Activated naive CD8-positive, alpha-beta T cell treated with anti-CD3 and anti-CD28 coated beads, Interleukin-2, amount 50 U/mL, for 24 hours (primary cell): ENCODE measurements around the gene FBXO34.

Experiments
- ATAC-seq: fragments of 150-1000 bp; cut with Tn5 transposase; one replicate; pipeline ENCODE4 v1.10.0; 2021
- DNase-seq: peaks from one replicate; pipeline ENCODE4 v3.0.0; 2021
- H3K27ac Mint-ChIP-seq: one replicate; pipeline ENCODE4 v1.8.0; 2021; ENCODE audit warnings: mild to moderate bottlenecking, mixed read lengths
- H3K27me3 Mint-ChIP-seq: one replicate; pipeline ENCODE4 v1.8.0; 2021; ENCODE audit warnings: mixed read lengths
- H3K36me3 Mint-ChIP-seq: one replicate; pipeline ENCODE4 v1.8.0; 2021; ENCODE audit warnings: low read depth, mixed read lengths
- H3K4me1 Mint-ChIP-seq: one replicate; pipeline ENCODE4 v1.8.0; 2021; ENCODE audit warnings: mixed read lengths
- H3K4me3 Mint-ChIP-seq: one replicate; pipeline ENCODE4 v1.8.0; 2021; ENCODE audit warnings: mild to moderate bottlenecking, moderate library complexity, mixed read lengths
- H3K9me3 Mint-ChIP-seq: one replicate; pipeline ENCODE4 v1.8.0; 2021; ENCODE audit warnings: mixed read lengths

Gene FBXO34, protein sequence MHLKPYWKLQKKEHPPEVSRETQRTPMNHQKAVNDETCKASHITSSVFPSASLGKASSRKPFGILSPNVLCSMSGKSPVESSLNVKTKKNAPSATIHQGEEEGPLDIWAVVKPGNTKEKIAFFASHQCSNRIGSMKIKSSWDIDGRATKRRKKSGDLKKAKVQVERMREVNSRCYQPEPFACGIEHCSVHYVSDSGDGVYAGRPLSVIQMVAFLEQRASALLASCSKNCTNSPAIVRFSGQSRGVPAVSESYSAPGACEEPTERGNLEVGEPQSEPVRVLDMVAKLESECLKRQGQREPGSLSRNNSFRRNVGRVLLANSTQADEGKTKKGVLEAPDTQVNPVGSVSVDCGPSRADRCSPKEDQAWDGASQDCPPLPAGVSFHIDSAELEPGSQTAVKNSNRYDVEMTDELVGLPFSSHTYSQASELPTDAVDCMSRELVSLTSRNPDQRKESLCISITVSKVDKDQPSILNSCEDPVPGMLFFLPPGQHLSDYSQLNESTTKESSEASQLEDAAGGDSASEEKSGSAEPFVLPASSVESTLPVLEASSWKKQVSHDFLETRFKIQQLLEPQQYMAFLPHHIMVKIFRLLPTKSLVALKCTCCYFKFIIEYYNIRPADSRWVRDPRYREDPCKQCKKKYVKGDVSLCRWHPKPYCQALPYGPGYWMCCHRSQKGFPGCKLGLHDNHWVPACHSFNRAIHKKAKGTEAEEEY

DNA sequence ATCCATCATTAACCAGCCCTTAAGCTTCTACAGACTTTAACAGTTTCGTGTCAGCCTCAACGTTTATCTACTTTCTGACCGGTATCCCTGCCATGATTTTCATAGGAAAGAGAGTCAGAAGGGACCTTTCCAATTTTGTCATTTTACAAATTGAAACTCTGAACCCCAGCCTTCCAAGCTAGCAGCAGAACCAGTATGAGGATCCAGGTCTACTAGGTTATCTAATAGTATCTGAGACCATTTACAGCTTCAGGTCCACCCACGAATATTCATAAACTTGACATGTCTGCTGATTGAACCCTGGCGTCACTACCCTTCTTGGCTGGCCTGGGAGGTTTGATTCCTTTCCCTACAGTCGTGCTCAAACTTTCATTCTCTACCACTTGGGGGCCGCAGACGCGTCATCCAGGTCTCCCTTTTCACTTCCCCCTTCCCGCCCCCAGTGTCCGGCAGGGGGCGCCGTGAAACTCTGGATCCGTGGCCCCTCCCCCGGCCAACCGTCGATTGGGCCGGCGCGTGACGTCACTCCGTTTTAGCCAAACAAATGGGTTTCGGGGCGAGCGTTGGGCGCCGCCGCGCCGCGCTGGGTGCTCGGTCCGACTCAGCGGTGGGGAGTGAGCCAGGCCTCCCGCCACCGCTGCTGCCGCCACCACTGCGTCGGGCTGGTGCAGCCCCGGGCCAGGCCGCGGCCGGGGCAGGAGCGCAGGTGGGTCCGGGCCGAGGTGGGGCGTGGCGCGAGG lies at the start of gene FBXO34:
Gene FBXO34, plus strand, starts transcription at position 590 of the 740 bp plus-strand sequence. CDS start 78,970 bp downstream, outside the sequence.
- Mint-ChIP-seq H3K36me3 (no peaks in the 10 kb centered on the region), H3K4me1 (peaks cover 42% of the 10 kb centered on the region), H3K27me3 (no peaks in the 10 kb centered on the region), H3K9me3 (no peaks in the 10 kb centered on the region), H3K27ac (peak within 1 kb of the TSS; percentile 91), H3K4me3 (peak within 1 kb of the TSS; percentile 89)
- ATAC-seq: peak; percentile 95
- peak; percentile 100 for DNase-seq

- Mint-ChIP-seq H3K27me3 (peaks cover 3% of the 10 kb centered on the region), H3K4me1 (no peaks in the 10 kb centered on the region), H3K27ac (no peak overlapping the region), H3K36me3 (peaks cover 2% of the 10 kb centered on the region), H3K4me3 (no peak overlapping the region), H3K9me3 (peaks cover 9% of the 10 kb centered on the region)
- no peak for DNase-seq
- ATAC-seq: no peak
Measured at GRCh38 chr14:55221968-55222367, 49.3 kb upstream of the FBXO34 start.

DNA sequence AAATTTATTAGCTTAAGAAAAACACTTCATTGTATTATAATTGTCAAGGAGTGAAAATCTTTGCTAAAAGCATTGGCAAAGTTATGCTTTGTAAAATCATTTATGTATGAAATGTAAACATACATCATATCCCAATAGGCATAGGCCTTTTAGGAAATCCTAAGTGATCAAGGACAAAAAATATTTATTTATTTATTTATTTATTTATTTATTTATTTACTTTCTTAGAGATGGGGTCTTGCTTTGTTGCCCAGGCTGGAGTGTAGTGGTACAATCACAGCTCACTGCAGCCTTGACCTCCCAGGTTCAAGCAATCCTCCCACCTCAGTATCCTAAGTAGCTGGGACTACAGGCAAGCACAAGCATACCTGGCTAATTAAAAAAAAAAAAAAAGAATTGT lies 47.9 kb upstream of the FBXO34 start:
- Mint-ChIP-seq H3K9me3 (peaks cover 16% of the 10 kb centered on the region), H3K27me3 (peaks cover 3% of the 10 kb centered on the region), H3K4me3 (no peak overlapping the region), H3K4me1 (no peaks in the 10 kb centered on the region), H3K27ac (no peak overlapping the region), H3K36me3 (peaks cover 4% of the 10 kb centered on the region)
- ATAC-seq (no peak), DNase-seq (no peak)

DNA sequence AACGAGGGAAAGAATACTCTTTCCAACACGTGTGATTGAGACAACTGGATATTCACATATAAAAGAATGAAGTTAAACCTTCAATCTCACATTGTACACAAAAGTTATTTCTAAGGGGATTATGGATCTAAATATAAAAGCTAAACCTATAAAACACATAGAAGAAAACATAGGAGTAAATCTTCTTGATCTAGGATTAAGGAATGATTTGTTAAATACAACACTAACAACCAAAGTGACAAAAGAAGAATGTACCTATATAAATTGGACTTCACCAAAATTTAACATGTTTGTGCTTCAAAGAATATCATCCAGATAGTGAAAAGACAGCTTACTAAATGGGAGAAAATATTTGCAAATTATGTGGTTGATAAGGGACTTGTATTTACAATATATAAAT lies 43.0 kb upstream of the FBXO34 start:
- H3K9me3 Mint-ChIP-seq: peaks cover 18% of the 10 kb centered on the region
- no peak overlapping the region for H3K27ac Mint-ChIP-seq
- H3K27me3 Mint-ChIP-seq: peaks cover 10% of the 10 kb centered on the region
- ATAC-seq: no peak
- no peak overlapping the region for H3K4me3 Mint-ChIP-seq
- H3K4me1 Mint-ChIP-seq: no peaks in the 10 kb centered on the region
- no peak for DNase-seq
- peaks cover 4% of the 10 kb centered on the region for H3K36me3 Mint-ChIP-seq

- DNase-seq: no peak
- no peaks in the 10 kb centered on the region for H3K4me1 Mint-ChIP-seq
- peaks cover 20% of the 10 kb centered on the region for H3K27me3 Mint-ChIP-seq
- no peak overlapping the region for H3K27ac Mint-ChIP-seq
- H3K9me3 Mint-ChIP-seq: no peaks in the 10 kb centered on the region
- ATAC-seq: no peak
- no peak overlapping the region for H3K4me3 Mint-ChIP-seq
- no peaks in the 10 kb centered on the region for H3K36me3 Mint-ChIP-seq
Measured at GRCh38 chr14:55233591-55233990, 37.6 kb upstream of the FBXO34 start.

DNA sequence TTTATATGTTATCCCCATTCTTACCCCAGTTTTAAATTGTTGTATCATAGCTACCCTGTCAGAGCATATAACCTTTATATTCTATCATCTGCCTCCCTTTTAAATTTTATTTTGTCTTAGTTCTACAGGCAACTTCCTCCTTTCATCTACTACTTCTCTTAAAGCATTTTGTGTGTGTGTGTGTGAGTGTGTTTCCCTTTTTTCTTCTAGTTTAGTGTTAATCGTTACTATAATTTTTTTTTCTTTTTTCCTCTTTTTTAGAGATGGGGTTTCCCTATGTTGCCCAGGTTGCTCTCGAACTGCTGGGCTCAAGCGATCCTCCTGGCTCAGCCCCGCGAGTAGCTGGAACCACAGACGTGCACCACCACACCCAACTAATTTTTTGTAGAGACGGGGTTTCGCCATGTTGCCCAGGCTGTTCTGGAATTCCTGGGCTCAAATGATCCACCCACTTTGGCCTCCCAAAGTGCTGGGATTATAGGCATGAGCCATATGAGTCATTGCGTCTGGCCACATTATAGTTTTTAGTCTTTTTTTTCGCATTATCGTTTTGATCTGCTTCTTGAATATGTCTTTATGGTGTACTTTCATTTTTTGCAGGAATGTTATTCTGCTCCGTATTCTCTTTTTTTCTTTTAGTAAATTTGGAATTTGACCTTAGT lies 33.1 kb upstream of the FBXO34 start:
- Mint-ChIP-seq H3K9me3 (no peaks in the 10 kb centered on the region), H3K27me3 (peaks cover 18% of the 10 kb centered on the region), H3K4me1 (no peaks in the 10 kb centered on the region), H3K36me3 (no peaks in the 10 kb centered on the region), H3K4me3 (no peak overlapping the region), H3K27ac (no peak overlapping the region)
- ATAC-seq (no peak), DNase-seq (no peak)

DNA sequence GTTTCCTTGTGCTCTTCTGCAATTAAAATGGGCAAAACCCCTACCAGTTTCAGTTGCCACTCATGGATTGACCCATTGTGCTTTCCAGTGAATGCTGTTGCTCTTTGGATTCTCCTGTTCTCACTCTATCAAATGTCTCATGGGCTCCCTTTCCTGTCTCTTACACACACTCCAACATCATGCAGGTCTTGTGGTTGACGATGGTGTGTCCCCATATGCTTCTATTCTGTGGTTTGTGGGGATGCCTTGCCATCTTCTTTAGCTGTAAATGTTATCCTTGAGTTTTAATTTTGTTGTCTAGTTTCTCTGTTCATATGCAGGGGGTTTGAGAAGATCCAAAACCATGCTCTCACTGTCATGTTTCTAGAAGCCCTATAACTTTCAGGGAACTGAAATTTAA lies 31.9 kb upstream of the FBXO34 start:
- Mint-ChIP-seq H3K9me3 (no peaks in the 10 kb centered on the region), H3K4me3 (no peak overlapping the region), H3K27ac (no peak overlapping the region), H3K27me3 (peaks cover 18% of the 10 kb centered on the region), H3K36me3 (no peaks in the 10 kb centered on the region), H3K4me1 (no peaks in the 10 kb centered on the region)
- ATAC-seq (peak; percentile 40), DNase-seq (no peak)

GRCh38 chr14:55240526-55241178 lies 30.6 kb upstream of the FBXO34 start:
- no peaks in the 10 kb centered on the region for H3K4me1 Mint-ChIP-seq
- no peaks in the 10 kb centered on the region for H3K9me3 Mint-ChIP-seq
- H3K27ac Mint-ChIP-seq: no peak overlapping the region
- ATAC-seq (no peak), DNase-seq (no peak)
- H3K4me3 Mint-ChIP-seq: no peak overlapping the region
- H3K27me3 Mint-ChIP-seq: peaks cover 11% of the 10 kb centered on the region
- no peaks in the 10 kb centered on the region for H3K36me3 Mint-ChIP-seq

DNA sequence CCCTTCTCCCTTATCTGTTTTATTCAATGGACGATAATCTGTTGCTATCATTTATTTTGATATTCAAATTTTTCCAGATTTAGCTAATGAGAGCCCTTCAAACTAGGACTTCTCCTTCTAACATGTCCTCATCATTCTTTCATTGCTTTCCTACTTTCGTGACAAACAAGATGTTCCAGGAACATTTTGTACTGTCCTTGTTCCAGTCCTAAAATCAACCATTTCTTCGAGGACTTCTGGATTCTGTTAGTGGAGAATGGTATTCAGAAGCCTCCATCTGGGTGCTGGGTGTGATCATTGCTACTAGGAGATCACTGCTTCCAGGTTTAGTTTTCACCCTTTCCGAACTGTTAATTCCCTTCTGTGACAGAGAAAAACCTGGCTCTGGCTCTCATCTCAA lies 29.5 kb upstream of the FBXO34 start:
- ATAC-seq (no peak), DNase-seq (no peak)
- Mint-ChIP-seq H3K27me3 (peaks cover 8% of the 10 kb centered on the region), H3K4me1 (no peaks in the 10 kb centered on the region), H3K36me3 (no peaks in the 10 kb centered on the region), H3K4me3 (no peak overlapping the region), H3K27ac (no peak overlapping the region), H3K9me3 (no peaks in the 10 kb centered on the region)

GRCh38 chr14:55243386-55243785 lies 27.8 kb upstream of the FBXO34 start:
- no peak overlapping the region for H3K27ac Mint-ChIP-seq
- H3K4me1 Mint-ChIP-seq: no peaks in the 10 kb centered on the region
- H3K9me3 Mint-ChIP-seq: no peaks in the 10 kb centered on the region
- DNase-seq (no peak), ATAC-seq (no peak)
- no peaks in the 10 kb centered on the region for H3K36me3 Mint-ChIP-seq
- H3K27me3 Mint-ChIP-seq: peaks cover 13% of the 10 kb centered on the region
- H3K4me3 Mint-ChIP-seq: no peak overlapping the region

- no peaks in the 10 kb centered on the region for H3K36me3 Mint-ChIP-seq
- DNase-seq (no peak), ATAC-seq (no peak)
- H3K9me3 Mint-ChIP-seq: no peaks in the 10 kb centered on the region
- peaks cover 16% of the 10 kb centered on the region for H3K27me3 Mint-ChIP-seq
- no peak overlapping the region for H3K27ac Mint-ChIP-seq
- H3K4me1 Mint-ChIP-seq: no peaks in the 10 kb centered on the region
- H3K4me3 Mint-ChIP-seq: no peak overlapping the region
Measured at GRCh38 chr14:55243813-55244212, 27.4 kb upstream of the FBXO34 start.

GRCh38 chr14:55245657-55246268 lies 25.5 kb upstream of the FBXO34 start:
- ATAC-seq (no peak), DNase-seq (no peak)
- Mint-ChIP-seq H3K4me1 (no peaks in the 10 kb centered on the region), H3K27ac (no peak overlapping the region), H3K36me3 (no peaks in the 10 kb centered on the region), H3K4me3 (no peak overlapping the region), H3K27me3 (peaks cover 26% of the 10 kb centered on the region), H3K9me3 (no peaks in the 10 kb centered on the region)

GRCh38 chr14:55248411-55248810 lies 22.8 kb upstream of the FBXO34 start:
- no peak for DNase-seq
- H3K4me1 Mint-ChIP-seq: no peaks in the 10 kb centered on the region

GRCh38 chr14:55249423-55249822 lies 21.8 kb upstream of the FBXO34 start:
- no peak for ATAC-seq

More at GRCh38 chr14:55248411-55248810, 22.8 kb upstream of the FBXO34 start:
- no peak for ATAC-seq
- peaks cover 26% of the 10 kb centered on the region for H3K27me3 Mint-ChIP-seq
- H3K27ac Mint-ChIP-seq: no peak overlapping the region
- H3K4me3 Mint-ChIP-seq: no peak overlapping the region
- H3K9me3 Mint-ChIP-seq: no peaks in the 10 kb centered on the region
- no peaks in the 10 kb centered on the region for H3K36me3 Mint-ChIP-seq

More at GRCh38 chr14:55249423-55249822, 21.8 kb upstream of the FBXO34 start:
- DNase-seq: no peak
- Mint-ChIP-seq H3K27me3 (peaks cover 26% of the 10 kb centered on the region), H3K36me3 (no peaks in the 10 kb centered on the region), H3K4me1 (no peaks in the 10 kb centered on the region), H3K27ac (no peak overlapping the region), H3K9me3 (no peaks in the 10 kb centered on the region), H3K4me3 (no peak overlapping the region)
